ENCODE measurements around the gene DPYSL5. TPM values are rescaled to one million over a fixed set of nuclear protein-coding genes. Genes with fewer than 3 reads are reported as not detected.

DPYSL5 gene
- total RNA-seq, 1 donor from 2014 or later, result not detected

GRCh38 chr2:26883956-26884355 lies 36.0 kb downstream of the DPYSL5 start:
- no peak for DNase-seq
- no peak overlapping the region for H3K27ac Mint-ChIP-seq
- peaks cover 19% of the 10 kb centered on the region for H3K27me3 Mint-ChIP-seq
- no peaks in the 10 kb centered on the region for H3K9me3 Mint-ChIP-seq
- ATAC-seq (ENCODE audit: low read depth), result no peak
- peaks cover 10% of the 10 kb centered on the region for H3K4me1 Mint-ChIP-seq
- no peak for TF ChIP-seq CTCF (IDR thresholded peaks at IDR 0.05)
- ChIA-PET POLR2A (no interaction called here), CTCF (no interaction called here)
- no peaks in the 10 kb centered on the region for H3K36me3 Mint-ChIP-seq (ENCODE audit: low read depth)
- intact Hi-C loops (cut with micrococcal nuclease), result no loop called here
- H3K4me3 Mint-ChIP-seq, result no peak overlapping the region

GRCh38 chr2:26884486-26884885 lies 36.6 kb downstream of the DPYSL5 start:
- ATAC-seq (ENCODE audit: low read depth) (no peak), DNase-seq (no peak)
- ChIA-PET CTCF (no interaction called here), POLR2A (no interaction called here)
- no peak for TF ChIP-seq CTCF (IDR thresholded peaks at IDR 0.05)
- no peak overlapping the region for H3K4me3 Mint-ChIP-seq
- H3K4me1 Mint-ChIP-seq, result peaks cover 10% of the 10 kb centered on the region
- H3K27me3 Mint-ChIP-seq, result peaks cover 19% of the 10 kb centered on the region
- intact Hi-C loops (cut with micrococcal nuclease), result no loop called here
- H3K36me3 Mint-ChIP-seq (ENCODE audit: low read depth), result no peaks in the 10 kb centered on the region
- no peak overlapping the region for H3K27ac Mint-ChIP-seq
- H3K9me3 Mint-ChIP-seq, result no peaks in the 10 kb centered on the region

GRCh38 chr2:26885651-26886329 lies 37.9 kb downstream of the DPYSL5 start:
- TF ChIP-seq CTCF (IDR thresholded peaks at IDR 0.05), result no peak

GRCh38 chr2:26886736-26887135 lies 38.8 kb downstream of the DPYSL5 start:
- intact Hi-C loops (cut with micrococcal nuclease), result no loop called here
- Mint-ChIP-seq H3K4me3 (no peak overlapping the region), H3K4me1 (peaks cover 10% of the 10 kb centered on the region), H3K27ac (no peak overlapping the region), H3K36me3 (ENCODE audit: low read depth) (no peaks in the 10 kb centered on the region), H3K9me3 (no peaks in the 10 kb centered on the region), H3K27me3 (peaks cover 10% of the 10 kb centered on the region)
- TF ChIP-seq CTCF (IDR thresholded peaks at IDR 0.05), result no peak
- CTCF ChIA-PET, result no interaction called here
- ATAC-seq (ENCODE audit: low read depth), result no peak
- DNase-seq, result no peak
- POLR2A ChIA-PET, result no interaction called here

More at GRCh38 chr2:26885651-26886329, 37.9 kb downstream of the DPYSL5 start:
- Mint-ChIP-seq H3K9me3 (no peaks in the 10 kb centered on the region), H3K4me1 (peaks cover 10% of the 10 kb centered on the region), H3K36me3 (ENCODE audit: low read depth) (no peaks in the 10 kb centered on the region), H3K27me3 (peaks cover 10% of the 10 kb centered on the region), H3K4me3 (no peak overlapping the region), H3K27ac (no peak overlapping the region)
- ATAC-seq (ENCODE audit: low read depth) (no peak), DNase-seq (no peak)
- ChIA-PET CTCF (interaction anchor here (1.0 kb wide), 1 partner anchor 40 kb away, joined by 3 read pairs; no protein-coding TSS in a partner anchor), POLR2A (no interaction called here)
- intact Hi-C loops (cut with micrococcal nuclease), result no loop called here

GRCh38 chr2:26887151-26887550 lies 39.2 kb downstream of the DPYSL5 start:
- no peaks in the 10 kb centered on the region for H3K9me3 Mint-ChIP-seq
- intact Hi-C loops (cut with micrococcal nuclease), result no loop called here
- ATAC-seq (ENCODE audit: low read depth) (peak; percentile 52), DNase-seq (no peak)
- peaks cover 11% of the 10 kb centered on the region for H3K27me3 Mint-ChIP-seq
- H3K4me3 Mint-ChIP-seq, result no peak overlapping the region
- no peak overlapping the region for H3K27ac Mint-ChIP-seq
- ChIA-PET POLR2A (no interaction called here), CTCF (no interaction called here)
- TF ChIP-seq CTCF (IDR thresholded peaks at IDR 0.05), result no peak
- peaks cover 10% of the 10 kb centered on the region for H3K4me1 Mint-ChIP-seq
- H3K36me3 Mint-ChIP-seq (ENCODE audit: low read depth), result no peaks in the 10 kb centered on the region
